ENCODE measurements around the gene CYP1A1. TPM values are rescaled to one million over a fixed set of nuclear protein-coding genes. Genes with fewer than 3 reads are reported as not detected.

CYP1A1 gene
- total RNA-seq, 1 experiment from 2014 or later = 0.26 TPM

DNA sequence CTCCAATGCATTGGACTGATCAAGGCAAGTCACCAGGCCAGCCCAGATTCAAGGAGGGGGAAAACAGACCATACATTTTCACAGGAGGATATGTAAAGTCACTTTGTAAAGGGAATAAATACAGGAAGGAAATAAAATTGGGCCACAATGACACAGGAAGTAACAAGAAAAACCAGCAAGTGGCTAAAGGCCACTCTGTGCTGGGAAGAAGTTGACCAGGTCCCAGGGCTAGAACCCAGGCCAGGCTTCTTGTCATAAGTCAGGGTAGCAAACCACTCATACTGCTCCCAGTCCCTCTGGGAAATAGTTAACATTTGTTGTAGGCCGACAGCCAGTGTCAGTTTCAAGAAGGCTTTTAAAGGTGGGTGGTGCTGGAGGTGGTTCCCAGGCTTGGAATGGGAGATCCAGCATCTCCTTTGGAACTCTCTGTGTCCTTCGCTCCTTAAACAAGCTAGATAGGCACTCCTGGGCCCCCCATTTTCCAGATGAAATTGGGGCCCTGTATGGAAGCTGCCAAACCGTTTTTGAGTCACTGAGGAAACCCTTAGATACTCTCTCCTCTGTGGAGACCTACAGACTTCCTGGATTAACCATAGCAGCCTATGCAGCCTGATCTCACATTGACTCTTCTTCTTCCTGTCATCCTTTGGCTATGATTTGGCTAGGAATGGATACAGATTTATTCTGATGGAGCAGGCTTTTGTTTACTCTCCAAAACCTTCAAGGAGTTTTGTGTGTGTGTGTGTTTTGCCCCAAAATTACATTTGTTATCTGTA is 14.8 kb downstream of the CYP1A1 start:
- Mint-ChIP-seq H3K9me3 (peaks cover 4% of the 10 kb centered on the region; the same call in 1 of the 2 replicates), H3K27ac (no peak overlapping the region), H3K27me3 (ENCODE audit: low read depth) (peaks cover 32% of the 10 kb centered on the region), H3K36me3 (no peaks in the 10 kb centered on the region), H3K4me3 (no peak overlapping the region), H3K4me1 (no peaks in the 10 kb centered on the region)
- ATAC-seq (no peak), DNase-seq (ENCODE audit: low spot score) (no peak)
- ChIA-PET POLR2A (no interaction called here), CTCF (no interaction called here)
- TF ChIP-seq SMAD3 (CRISPR knock-in tag; IDR thresholded peaks at IDR 0.05; ENCODE audit: borderline replicate concordance) (no peak), NFYB (CRISPR knock-in tag; conservative IDR thresholded peaks at IDR 0.05; ENCODE audit: low read depth) (no peak), TEAD1 (CRISPR knock-in tag; IDR thresholded peaks at IDR 0.05) (no peak), ZNF121 (CRISPR knock-in tag; IDR thresholded peaks at IDR 0.05) (no peak), TCF7 (CRISPR knock-in tag; IDR thresholded peaks at IDR 0.05; ENCODE audit: low read depth) (no peak), GRHL2 (CRISPR knock-in tag; IDR thresholded peaks at IDR 0.05; ENCODE audit: insufficient replicate concordance, severe bottlenecking) (no peak), RELA (CRISPR knock-in tag; IDR thresholded peaks at IDR 0.05; ENCODE audit: borderline replicate concordance) (no peak)
- TF ChIP-seq, protein P1, sequence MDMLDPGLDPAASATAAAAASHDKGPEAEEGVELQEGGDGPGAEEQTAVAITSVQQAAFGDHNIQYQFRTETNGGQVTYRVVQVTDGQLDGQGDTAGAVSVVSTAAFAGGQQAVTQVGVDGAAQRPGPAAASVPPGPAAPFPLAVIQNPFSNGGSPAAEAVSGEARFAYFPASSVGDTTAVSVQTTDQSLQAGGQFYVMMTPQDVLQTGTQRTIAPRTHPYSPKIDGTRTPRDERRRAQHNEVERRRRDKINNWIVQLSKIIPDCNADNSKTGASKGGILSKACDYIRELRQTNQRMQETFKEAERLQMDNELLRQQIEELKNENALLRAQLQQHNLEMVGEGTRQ (CRISPR knock-in tag; IDR thresholded peaks at IDR 0.05) = no peak
- TF ChIP-seq, protein P2, sequence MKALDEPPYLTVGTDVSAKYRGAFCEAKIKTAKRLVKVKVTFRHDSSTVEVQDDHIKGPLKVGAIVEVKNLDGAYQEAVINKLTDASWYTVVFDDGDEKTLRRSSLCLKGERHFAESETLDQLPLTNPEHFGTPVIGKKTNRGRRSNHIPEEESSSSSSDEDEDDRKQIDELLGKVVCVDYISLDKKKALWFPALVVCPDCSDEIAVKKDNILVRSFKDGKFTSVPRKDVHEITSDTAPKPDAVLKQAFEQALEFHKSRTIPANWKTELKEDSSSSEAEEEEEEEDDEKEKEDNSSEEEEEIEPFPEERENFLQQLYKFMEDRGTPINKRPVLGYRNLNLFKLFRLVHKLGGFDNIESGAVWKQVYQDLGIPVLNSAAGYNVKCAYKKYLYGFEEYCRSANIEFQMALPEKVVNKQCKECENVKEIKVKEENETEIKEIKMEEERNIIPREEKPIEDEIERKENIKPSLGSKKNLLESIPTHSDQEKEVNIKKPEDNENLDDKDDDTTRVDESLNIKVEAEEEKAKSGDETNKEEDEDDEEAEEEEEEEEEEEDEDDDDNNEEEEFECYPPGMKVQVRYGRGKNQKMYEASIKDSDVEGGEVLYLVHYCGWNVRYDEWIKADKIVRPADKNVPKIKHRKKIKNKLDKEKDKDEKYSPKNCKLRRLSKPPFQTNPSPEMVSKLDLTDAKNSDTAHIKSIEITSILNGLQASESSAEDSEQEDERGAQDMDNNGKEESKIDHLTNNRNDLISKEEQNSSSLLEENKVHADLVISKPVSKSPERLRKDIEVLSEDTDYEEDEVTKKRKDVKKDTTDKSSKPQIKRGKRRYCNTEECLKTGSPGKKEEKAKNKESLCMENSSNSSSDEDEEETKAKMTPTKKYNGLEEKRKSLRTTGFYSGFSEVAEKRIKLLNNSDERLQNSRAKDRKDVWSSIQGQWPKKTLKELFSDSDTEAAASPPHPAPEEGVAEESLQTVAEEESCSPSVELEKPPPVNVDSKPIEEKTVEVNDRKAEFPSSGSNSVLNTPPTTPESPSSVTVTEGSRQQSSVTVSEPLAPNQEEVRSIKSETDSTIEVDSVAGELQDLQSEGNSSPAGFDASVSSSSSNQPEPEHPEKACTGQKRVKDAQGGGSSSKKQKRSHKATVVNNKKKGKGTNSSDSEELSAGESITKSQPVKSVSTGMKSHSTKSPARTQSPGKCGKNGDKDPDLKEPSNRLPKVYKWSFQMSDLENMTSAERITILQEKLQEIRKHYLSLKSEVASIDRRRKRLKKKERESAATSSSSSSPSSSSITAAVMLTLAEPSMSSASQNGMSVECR (CRISPR knock-in tag; IDR thresholded peaks at IDR 0.05; ENCODE audit: borderline replicate concordance) = no peak
- TF ChIP-seq, protein P3, sequence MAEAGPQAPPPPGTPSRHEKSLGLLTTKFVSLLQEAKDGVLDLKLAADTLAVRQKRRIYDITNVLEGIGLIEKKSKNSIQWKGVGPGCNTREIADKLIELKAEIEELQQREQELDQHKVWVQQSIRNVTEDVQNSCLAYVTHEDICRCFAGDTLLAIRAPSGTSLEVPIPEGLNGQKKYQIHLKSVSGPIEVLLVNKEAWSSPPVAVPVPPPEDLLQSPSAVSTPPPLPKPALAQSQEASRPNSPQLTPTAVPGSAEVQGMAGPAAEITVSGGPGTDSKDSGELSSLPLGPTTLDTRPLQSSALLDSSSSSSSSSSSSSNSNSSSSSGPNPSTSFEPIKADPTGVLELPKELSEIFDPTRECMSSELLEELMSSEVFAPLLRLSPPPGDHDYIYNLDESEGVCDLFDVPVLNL (CRISPR knock-in tag; IDR thresholded peaks at IDR 0.05; ENCODE audit: borderline replicate concordance, low read depth) = no peak

DNA sequence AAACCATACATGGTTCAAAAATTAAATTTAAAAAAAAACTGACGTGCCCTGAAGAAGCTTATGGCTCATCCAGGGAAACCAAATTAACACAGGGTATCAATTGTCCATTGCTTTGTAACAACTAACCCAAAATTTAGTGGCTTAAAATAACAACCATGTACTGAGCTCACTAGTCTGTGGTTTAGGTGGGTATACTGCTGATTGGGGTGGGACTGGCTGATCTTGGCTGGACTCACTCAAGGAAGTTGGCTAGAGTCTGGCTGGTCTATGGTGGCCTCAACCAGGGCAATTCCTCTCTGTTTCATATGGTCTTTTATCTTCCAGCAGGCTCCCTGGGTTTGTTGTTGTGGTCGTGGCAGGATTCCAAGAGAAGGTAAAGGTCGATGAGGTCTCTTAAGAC is 15.4 kb downstream of the CYP1A1 start:
- CTCF ChIA-PET = no interaction called here
- no peaks in the 10 kb centered on the region for H3K4me1 Mint-ChIP-seq
- POLR2A ChIA-PET = no interaction called here
- H3K9me3 Mint-ChIP-seq = peaks cover 4% of the 10 kb centered on the region; the same call in 1 of the 2 replicates
- peaks cover 38% of the 10 kb centered on the region for H3K27me3 Mint-ChIP-seq (ENCODE audit: low read depth)
- H3K4me3 Mint-ChIP-seq = no peak overlapping the region
- no peak for ATAC-seq
- H3K36me3 Mint-ChIP-seq = no peaks in the 10 kb centered on the region
- no peak overlapping the region for H3K27ac Mint-ChIP-seq
- DNase-seq (ENCODE audit: low spot score) = no peak
- TF ChIP-seq TP53 (CRISPR knock-in tag; IDR thresholded peaks at IDR 0.05) = no peak
- TF ChIP-seq, protein P4, sequence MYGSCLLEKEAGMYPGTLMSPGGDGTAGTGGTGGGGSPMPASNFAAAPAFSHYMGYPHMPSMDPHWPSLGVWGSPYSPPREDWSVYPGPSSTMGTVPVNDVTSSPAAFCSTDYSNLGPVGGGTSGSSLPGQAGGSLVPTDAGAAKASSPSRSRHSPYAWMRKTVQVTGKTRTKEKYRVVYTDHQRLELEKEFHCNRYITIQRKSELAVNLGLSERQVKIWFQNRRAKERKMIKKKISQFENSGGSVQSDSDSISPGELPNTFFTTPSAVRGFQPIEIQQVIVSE (CRISPR knock-in tag; IDR thresholded peaks at IDR 0.05; ENCODE audit: borderline replicate concordance) = no peak
- TF ChIP-seq, protein P5, sequence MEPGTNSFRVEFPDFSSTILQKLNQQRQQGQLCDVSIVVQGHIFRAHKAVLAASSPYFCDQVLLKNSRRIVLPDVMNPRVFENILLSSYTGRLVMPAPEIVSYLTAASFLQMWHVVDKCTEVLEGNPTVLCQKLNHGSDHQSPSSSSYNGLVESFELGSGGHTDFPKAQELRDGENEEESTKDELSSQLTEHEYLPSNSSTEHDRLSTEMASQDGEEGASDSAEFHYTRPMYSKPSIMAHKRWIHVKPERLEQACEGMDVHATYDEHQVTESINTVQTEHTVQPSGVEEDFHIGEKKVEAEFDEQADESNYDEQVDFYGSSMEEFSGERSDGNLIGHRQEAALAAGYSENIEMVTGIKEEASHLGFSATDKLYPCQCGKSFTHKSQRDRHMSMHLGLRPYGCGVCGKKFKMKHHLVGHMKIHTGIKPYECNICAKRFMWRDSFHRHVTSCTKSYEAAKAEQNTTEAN (CRISPR knock-in tag; IDR thresholded peaks at IDR 0.05) = no peak
- TF ChIP-seq JUN (CRISPR knock-in tag; IDR thresholded peaks at IDR 0.05) = no peak
- no peak for TF ChIP-seq GABPB1 (CRISPR knock-in tag; IDR thresholded peaks at IDR 0.05)
- TF ChIP-seq NFYB (CRISPR knock-in tag; conservative IDR thresholded peaks at IDR 0.05; ENCODE audit: low read depth) = no peak
- TF ChIP-seq, protein P6, sequence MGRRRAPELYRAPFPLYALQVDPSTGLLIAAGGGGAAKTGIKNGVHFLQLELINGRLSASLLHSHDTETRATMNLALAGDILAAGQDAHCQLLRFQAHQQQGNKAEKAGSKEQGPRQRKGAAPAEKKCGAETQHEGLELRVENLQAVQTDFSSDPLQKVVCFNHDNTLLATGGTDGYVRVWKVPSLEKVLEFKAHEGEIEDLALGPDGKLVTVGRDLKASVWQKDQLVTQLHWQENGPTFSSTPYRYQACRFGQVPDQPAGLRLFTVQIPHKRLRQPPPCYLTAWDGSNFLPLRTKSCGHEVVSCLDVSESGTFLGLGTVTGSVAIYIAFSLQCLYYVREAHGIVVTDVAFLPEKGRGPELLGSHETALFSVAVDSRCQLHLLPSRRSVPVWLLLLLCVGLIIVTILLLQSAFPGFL (CRISPR knock-in tag; IDR thresholded peaks at IDR 0.05; ENCODE audit: borderline replicate concordance) = no peak
- no peak for TF ChIP-seq FOXP1 (CRISPR knock-in tag; IDR thresholded peaks at IDR 0.05; ENCODE audit: borderline replicate concordance)
- TF ChIP-seq, protein P7, sequence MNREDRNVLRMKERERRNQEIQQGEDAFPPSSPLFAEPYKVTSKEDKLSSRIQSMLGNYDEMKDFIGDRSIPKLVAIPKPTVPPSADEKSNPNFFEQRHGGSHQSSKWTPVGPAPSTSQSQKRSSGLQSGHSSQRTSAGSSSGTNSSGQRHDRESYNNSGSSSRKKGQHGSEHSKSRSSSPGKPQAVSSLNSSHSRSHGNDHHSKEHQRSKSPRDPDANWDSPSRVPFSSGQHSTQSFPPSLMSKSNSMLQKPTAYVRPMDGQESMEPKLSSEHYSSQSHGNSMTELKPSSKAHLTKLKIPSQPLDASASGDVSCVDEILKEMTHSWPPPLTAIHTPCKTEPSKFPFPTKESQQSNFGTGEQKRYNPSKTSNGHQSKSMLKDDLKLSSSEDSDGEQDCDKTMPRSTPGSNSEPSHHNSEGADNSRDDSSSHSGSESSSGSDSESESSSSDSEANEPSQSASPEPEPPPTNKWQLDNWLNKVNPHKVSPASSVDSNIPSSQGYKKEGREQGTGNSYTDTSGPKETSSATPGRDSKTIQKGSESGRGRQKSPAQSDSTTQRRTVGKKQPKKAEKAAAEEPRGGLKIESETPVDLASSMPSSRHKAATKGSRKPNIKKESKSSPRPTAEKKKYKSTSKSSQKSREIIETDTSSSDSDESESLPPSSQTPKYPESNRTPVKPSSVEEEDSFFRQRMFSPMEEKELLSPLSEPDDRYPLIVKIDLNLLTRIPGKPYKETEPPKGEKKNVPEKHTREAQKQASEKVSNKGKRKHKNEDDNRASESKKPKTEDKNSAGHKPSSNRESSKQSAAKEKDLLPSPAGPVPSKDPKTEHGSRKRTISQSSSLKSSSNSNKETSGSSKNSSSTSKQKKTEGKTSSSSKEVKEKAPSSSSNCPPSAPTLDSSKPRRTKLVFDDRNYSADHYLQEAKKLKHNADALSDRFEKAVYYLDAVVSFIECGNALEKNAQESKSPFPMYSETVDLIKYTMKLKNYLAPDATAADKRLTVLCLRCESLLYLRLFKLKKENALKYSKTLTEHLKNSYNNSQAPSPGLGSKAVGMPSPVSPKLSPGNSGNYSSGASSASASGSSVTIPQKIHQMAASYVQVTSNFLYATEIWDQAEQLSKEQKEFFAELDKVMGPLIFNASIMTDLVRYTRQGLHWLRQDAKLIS (CRISPR knock-in tag; IDR thresholded peaks at IDR 0.05; ENCODE audit: borderline replicate concordance) = no peak
- TF ChIP-seq ZNF396 (CRISPR knock-in tag; IDR thresholded peaks at IDR 0.05; ENCODE audit: borderline replicate concordance) = no peak
- no peak for TF ChIP-seq SMAD4 (CRISPR knock-in tag; IDR thresholded peaks at IDR 0.05)
